ENCODE data around the gene EIF2B4. TPM values are rescaled to one million over a fixed set of nuclear protein-coding genes. Genes with fewer than 3 reads are reported as not detected.

The EIF2B4 gene
- total and polyA plus RNA-seq, 2 donors (not counting 1 experiment from before 2014, with no cell fraction given) = 28.6 to 29.8 TPM

- Histone ChIP-seq H2AFZ (ENCODE audit: low read length) (no peak overlapping the region), H3K27ac (ENCODE audit: insufficient read depth, low read length) (peak overlapping the region; percentile 99), H3K27me3 (ENCODE audit: control insufficient read depth, insufficient read depth, low read length) (no peaks in the 10 kb centered on the region), H3K9ac (ENCODE audit: insufficient read depth, low read length) (no peak overlapping the region), H3K79me2 (ENCODE audit: control insufficient read depth, insufficient read depth, low read length) (peaks cover 24% of the 10 kb centered on the region), H3K4me3 (replicated peaks in 1 of 4; ENCODE audit: control extremely low read depth in 1 of 4, insufficient read depth in 1 of 4, low read depth in 3 of 4, low read length in 4 of 4) (peak overlapping the region in 2 of 4 experiments; percentile 70 to 79), H3K4me2 (ENCODE audit: extremely low read depth, insufficient read depth, low read length) (peak overlapping the region; percentile 100), H3K36me3 (ENCODE audit: control insufficient read depth, insufficient read depth, low read length) (peaks cover 42% of the 10 kb centered on the region), H3K9me3 (ENCODE audit: control insufficient read depth, insufficient read depth, low read depth, low read length) (no peaks in the 10 kb centered on the region), H3K4me1 (ENCODE audit: control insufficient read depth, extremely low read depth, insufficient read depth, low read length) (peaks cover 3% of the 10 kb centered on the region), H4K20me1 (ENCODE audit: control insufficient read depth, extremely low read depth, insufficient read depth, low read length) (no peaks in the 10 kb centered on the region)
- DNase-seq (ENCODE audit: low read depth in 2 of 2) = no peak
- TF ChIP-seq EZH2 (IDR thresholded peaks at IDR 0.05; ENCODE audit: low read length, missing control alignments) (no peak), CTCF (conservative IDR thresholded peaks at IDR 0.05 in 1 of 2, IDR thresholded peaks at IDR 0.05 in 1 of 2; ENCODE audit: low read depth in 1 of 2, low read length in 2 of 2) (no peak)
Measured at GRCh38 chr2:27378809-27379290, 8.7 kb upstream of the EIF2B4 start.

- H3K79me2 ChIP-seq (ENCODE audit: control insufficient read depth, insufficient read depth, low read length) = peaks cover 28% of the 10 kb centered on the region
- no peak for DNase-seq (ENCODE audit: low read depth in 2 of 2)
- no peak overlapping the region for H3K27ac ChIP-seq (ENCODE audit: insufficient read depth, low read length)
Measured at GRCh38 chr2:27378096-27378808, 8.1 kb upstream of the EIF2B4 start.

More at GRCh38 chr2:27378096-27378808, 8.1 kb upstream of the EIF2B4 start:
- Histone ChIP-seq H4K20me1 (ENCODE audit: control insufficient read depth, extremely low read depth, insufficient read depth, low read length) (no peaks in the 10 kb centered on the region), H3K4me2 (ENCODE audit: extremely low read depth, insufficient read depth, low read length) (no peak overlapping the region), H3K36me3 (ENCODE audit: control insufficient read depth, insufficient read depth, low read length) (peaks cover 44% of the 10 kb centered on the region), H3K27me3 (ENCODE audit: control insufficient read depth, insufficient read depth, low read length) (no peaks in the 10 kb centered on the region), H3K4me3 (replicated peaks in 1 of 4; ENCODE audit: control extremely low read depth in 1 of 4, insufficient read depth in 1 of 4, low read depth in 3 of 4, low read length in 4 of 4) (no peak overlapping the region), H3K9me3 (ENCODE audit: control insufficient read depth, insufficient read depth, low read depth, low read length) (no peaks in the 10 kb centered on the region), H3K9ac (ENCODE audit: insufficient read depth, low read length) (no peak overlapping the region), H2AFZ (ENCODE audit: low read length) (no peak overlapping the region), H3K4me1 (ENCODE audit: control insufficient read depth, extremely low read depth, insufficient read depth, low read length) (peaks cover 3% of the 10 kb centered on the region)
- TF ChIP-seq CTCF (conservative IDR thresholded peaks at IDR 0.05 in 1 of 2, IDR thresholded peaks at IDR 0.05 in 1 of 2; ENCODE audit: low read depth in 1 of 2, low read length in 2 of 2) = peak in 1 of 2 donors; percentile 17
- no peak for TF ChIP-seq EZH2 (IDR thresholded peaks at IDR 0.05; ENCODE audit: low read length, missing control alignments)

All from fibroblast of lung (primary cell).